ENCODE results near the gene NPLOC4.

DNA sequence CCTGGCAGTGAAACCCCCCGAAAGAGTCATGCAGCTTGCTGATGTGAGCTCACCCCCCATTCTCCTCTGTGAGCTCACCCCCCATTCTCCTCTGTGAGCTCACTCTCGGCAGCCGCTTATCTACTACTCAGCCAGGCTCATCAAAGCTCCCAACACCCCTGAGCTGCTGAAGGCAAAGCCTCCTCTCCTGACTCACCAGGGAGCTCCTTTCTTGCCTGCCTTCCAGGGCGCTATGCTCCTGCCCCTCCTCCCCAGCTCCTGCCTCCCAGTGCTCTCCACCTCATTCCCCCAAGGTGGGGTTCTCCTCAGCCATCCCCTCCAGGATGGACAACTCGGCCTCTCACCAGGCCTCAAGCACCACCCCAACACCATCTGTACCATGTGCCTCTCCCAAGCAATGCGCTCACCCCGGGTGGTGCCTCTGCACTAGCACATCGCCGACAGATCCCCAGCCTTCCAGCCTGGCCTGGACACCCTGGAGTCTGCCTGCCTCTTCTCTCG is 57.0 kb downstream of the NPLOC4 start:
- TF ChIP-seq, protein P1, sequence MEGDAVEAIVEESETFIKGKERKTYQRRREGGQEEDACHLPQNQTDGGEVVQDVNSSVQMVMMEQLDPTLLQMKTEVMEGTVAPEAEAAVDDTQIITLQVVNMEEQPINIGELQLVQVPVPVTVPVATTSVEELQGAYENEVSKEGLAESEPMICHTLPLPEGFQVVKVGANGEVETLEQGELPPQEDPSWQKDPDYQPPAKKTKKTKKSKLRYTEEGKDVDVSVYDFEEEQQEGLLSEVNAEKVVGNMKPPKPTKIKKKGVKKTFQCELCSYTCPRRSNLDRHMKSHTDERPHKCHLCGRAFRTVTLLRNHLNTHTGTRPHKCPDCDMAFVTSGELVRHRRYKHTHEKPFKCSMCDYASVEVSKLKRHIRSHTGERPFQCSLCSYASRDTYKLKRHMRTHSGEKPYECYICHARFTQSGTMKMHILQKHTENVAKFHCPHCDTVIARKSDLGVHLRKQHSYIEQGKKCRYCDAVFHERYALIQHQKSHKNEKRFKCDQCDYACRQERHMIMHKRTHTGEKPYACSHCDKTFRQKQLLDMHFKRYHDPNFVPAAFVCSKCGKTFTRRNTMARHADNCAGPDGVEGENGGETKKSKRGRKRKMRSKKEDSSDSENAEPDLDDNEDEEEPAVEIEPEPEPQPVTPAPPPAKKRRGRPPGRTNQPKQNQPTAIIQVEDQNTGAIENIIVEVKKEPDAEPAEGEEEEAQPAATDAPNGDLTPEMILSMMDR (IDR thresholded peaks at IDR 0.05): no peak
- no peak for TF ChIP-seq EZH2 (IDR thresholded peaks at IDR 0.05; ENCODE audit: borderline replicate concordance, insufficient read depth, low read depth, low read length, poor library complexity, severe bottlenecking)
